Thymus (tissue), 11 donors: ENCODE data around the gene PROCA1. TPM values are rescaled to one million over a fixed set of nuclear protein-coding genes. Genes with fewer than 3 reads are reported as not detected.
"Not testable (repeated sequence)": the region's sequence is repeated elsewhere in the genome, so short reads cannot be mapped to it uniquely, and the experiment has no call there.

ENCODE experiments used
- DNase-seq, 9 donors: peaks; one replicate each; pipeline ENCODE4 v3.0.0-alpha.2; 2013; ENCODE audit warnings: low spot score in 9 of 9, low read depth in 6 of 9, missing footprints in 1 of 9
- H3K27ac ChIP-seq, 2 donors: one replicate each; pipeline ENCODE4 v1.5.1; 2013; ENCODE audit warnings: control low read depth in 1 of 2, low read depth in 1 of 2, low read length in 1 of 2, mild to moderate bottlenecking in 1 of 2, moderate library complexity in 1 of 2
- H3K27me3 ChIP-seq, 2 donors: one replicate each; pipeline ENCODE4 v1.5.1; 2013; ENCODE audit warnings: low read length in 1 of 2; ENCODE audit not compliant: control insufficient read depth in 2 of 2, insufficient read depth in 1 of 2
- H3K36me3 ChIP-seq, 2 donors: one replicate each; pipeline ENCODE4 v1.5.1; 2013; ENCODE audit warnings: low read length in 1 of 2, mild to moderate bottlenecking in 1 of 2, moderate library complexity in 1 of 2; ENCODE audit not compliant: control insufficient read depth in 2 of 2, insufficient read depth in 2 of 2
- H3K4me1 ChIP-seq, 2 donors: one replicate each; pipeline ENCODE4 v1.5.1; 2013; ENCODE audit warnings: low read length in 2 of 2; ENCODE audit not compliant: control insufficient read depth in 2 of 2, insufficient read depth in 2 of 2
- H3K4me3 ChIP-seq, 2 donors: one replicate each; pipeline ENCODE4 v1.5.1; 2013; ENCODE audit warnings: low read length in 2 of 2, control low read depth in 1 of 2, mild to moderate bottlenecking in 1 of 2
- H3K9me3 ChIP-seq, 2 donors: one replicate each; pipeline ENCODE4 v1.5.1; 2013; ENCODE audit warnings: low read length in 1 of 2, mild to moderate bottlenecking in 1 of 2; ENCODE audit not compliant: control insufficient read depth in 2 of 2, insufficient read depth in 1 of 2
- WGBS: extraction: QIAGEN DNeasy Blood & Tissue Kit; methylation state at CpG from one replicate; pipeline ENCODE4 v1.1.7; 2013; 5-methylcytosine and 5-hydroxymethylcytosine counted together
- polyA plus RNA-seq: library from polyadenylated mRNA; stranded (reverse); fragments of 200-250 nt; gene quantifications from one replicate; pipeline ENCODE4 v1.2.3, GENCODE V29; 2013
- total RNA-seq: library from RNA; stranded (reverse); fragments of 120-200 nt; gene quantifications from one replicate; pipeline ENCODE4 v1.2.4, GENCODE V29; 2013
- donor health status: healthy.

Gene PROCA1
- total and polyA plus RNA-seq, 2 donors: 1.0 to 11.3 TPM

- Histone ChIP-seq H3K4me3 (no peak overlapping the region), H3K9me3 (peaks cover 0 to 10% of the 10 kb centered on the region in 2 donors), H3K36me3 (no peaks in the 10 kb centered on the region), H3K4me1 (peaks cover 41 to 64% of the 10 kb centered on the region in 2 donors), H3K27me3 (peaks cover 0 to under 1% of the 10 kb centered on the region in 2 donors), H3K27ac (peak overlapping the region; percentile 25 to 79)
- DNase-seq: no peak
- 89% methylated on average over 22 of the region's 22 CpGs for WGBS
Measured at GRCh38 chr17:28737770-28738679, 26.3 kb upstream of the PROCA1 start.

- H3K9me3 ChIP-seq: peaks cover 0 to 10% of the 10 kb centered on the region in 2 donors
- no peaks in the 10 kb centered on the region for H3K27me3 ChIP-seq
- peaks cover 40 to 57% of the 10 kb centered on the region in 2 donors for H3K4me1 ChIP-seq
- DNase-seq: no peak
- no peak overlapping the region for H3K4me3 ChIP-seq
- H3K27ac ChIP-seq: no peak overlapping the region
- 98% methylated on average over 12 of the region's 12 CpGs for WGBS
- no peaks in the 10 kb centered on the region for H3K36me3 ChIP-seq
Measured at GRCh38 chr17:28737316-28737715, 25.6 kb upstream of the PROCA1 start.

- not testable (repeated sequence) for H3K27me3 ChIP-seq, H3K4me3 ChIP-seq, H3K27ac ChIP-seq, H3K36me3 ChIP-seq, DNase-seq
- 99% methylated on average over 5 of the region's 8 CpGs for WGBS
- Histone ChIP-seq H3K9me3 (peaks cover 0 to 10% of the 10 kb centered on the region in 2 donors), H3K4me1 (peaks cover 31 to 46% of the 10 kb centered on the region in 2 donors)
Measured at GRCh38 chr17:28735913-28736769, 24.5 kb upstream of the PROCA1 start.

- Histone ChIP-seq H3K4me3 (no peak overlapping the region), H3K36me3 (no peaks in the 10 kb centered on the region), H3K9me3 (peaks cover 0 to 10% of the 10 kb centered on the region in 2 donors), H3K27ac (no peak overlapping the region), H3K4me1 (peaks cover 28 to 37% of the 10 kb centered on the region in 2 donors), H3K27me3 (no peaks in the 10 kb centered on the region)
- DNase-seq: no peak
- 96% methylated on average over 5 of the region's 5 CpGs for WGBS
Measured at GRCh38 chr17:28735242-28735722, 23.6 kb upstream of the PROCA1 start.

- Histone ChIP-seq H3K4me3 (no peak overlapping the region), H3K9me3 (peaks cover 0 to 10% of the 10 kb centered on the region in 2 donors), H3K4me1 (peaks cover 26 to 33% of the 10 kb centered on the region in 2 donors), H3K36me3 (no peaks in the 10 kb centered on the region), H3K27ac (no peak overlapping the region), H3K27me3 (no peaks in the 10 kb centered on the region)
- 95% methylated on average over 10 of the region's 10 CpGs for WGBS
- no peak for DNase-seq
Measured at GRCh38 chr17:28734712-28735241, 23.1 kb upstream of the PROCA1 start.

GRCh38 chr17:28733346-28733745 is 21.7 kb upstream of the PROCA1 start:
- no peaks in the 10 kb centered on the region for H3K36me3 ChIP-seq
- peaks cover 0 to 12% of the 10 kb centered on the region in 2 donors for H3K9me3 ChIP-seq
- 98% methylated on average over 1 of the region's 1 CpG for WGBS
- H3K4me1 ChIP-seq: peaks cover 17 to 25% of the 10 kb centered on the region in 2 donors
- no peak overlapping the region for H3K27ac ChIP-seq
- no peaks in the 10 kb centered on the region for H3K27me3 ChIP-seq
- DNase-seq: no peak
- H3K4me3 ChIP-seq: no peak overlapping the region

- H3K36me3 ChIP-seq: peaks cover under 1 to 3% of the 10 kb centered on the region in 2 donors
- no peak overlapping the region for H3K4me3 ChIP-seq
- H3K27me3 ChIP-seq: peaks cover 0 to 8% of the 10 kb centered on the region in 2 donors
- H3K27ac ChIP-seq: no peak overlapping the region
- 95% methylated on average over 11 of the region's 11 CpGs for WGBS
- DNase-seq: no peak
- peaks cover 0 to 11% of the 10 kb centered on the region in 2 donors for H3K9me3 ChIP-seq
- H3K4me1 ChIP-seq: peaks cover 16 to 36% of the 10 kb centered on the region in 2 donors
Measured at GRCh38 chr17:28729950-28730330, 18.3 kb upstream of the PROCA1 start.

GRCh38 chr17:28728364-28729200 is 16.9 kb upstream of the PROCA1 start, which contains the start of gene NEK8:
NEK8 (plus strand) TSS chr17:28728788; CDS start chr17:28728814, 26 bp downstream.
- under 1% methylated on average over 64 of the region's 64 CpGs for WGBS
- DNase-seq: peak; percentile 84 to 97 (median 92)
- Histone ChIP-seq H3K4me3 (peak within 1 kb of the TSS; percentile 91), H3K36me3 (peaks cover 12 to 17% of the 10 kb centered on the region in 2 donors), H3K27ac (peak within 1 kb of the TSS; percentile 99 to 100), H3K4me1 (peaks cover 16 to 40% of the 10 kb centered on the region in 2 donors), H3K27me3 (peaks cover 0 to 8% of the 10 kb centered on the region in 2 donors), H3K9me3 (peaks cover 0 to 6% of the 10 kb centered on the region in 2 donors)
